ENCODE results near the gene KNL1. TPM values are rescaled to one million over a fixed set of nuclear protein-coding genes. Genes with fewer than 3 reads are reported as not detected.

KNL1 gene
- total RNA-seq, 1 experiment from 2014 or later = 19.7 TPM

- H3K4me1 Mint-ChIP-seq = peaks cover 4 to 5% of the 10 kb centered on the region in 2 experiments
- Histone ChIP-seq H4K5ac (ENCODE audit: insufficient read length, low read depth, low read length) (no peak overlapping the region), H3K79me2 (ENCODE audit: insufficient read depth, low read length) (no peaks in the 10 kb centered on the region; the same call in 1 of the 2 replicates), H3K27ac (ENCODE audit: insufficient read length, low read depth, low read length) (no peak overlapping the region), H4K20me1 (ENCODE audit: control insufficient read depth, insufficient read depth, insufficient read length) (no peaks in the 10 kb centered on the region), H4K91ac (ENCODE audit: insufficient read length, low read depth, low read length) (no peak overlapping the region), H2AFZ (ENCODE audit: low read length) (no peak overlapping the region), H2BK20ac (ENCODE audit: low read depth, low read length, poor library complexity, severe bottlenecking) (no peak overlapping the region), H3K14ac (ENCODE audit: insufficient read depth, low read length) (no peak overlapping the region), H3K9ac (ENCODE audit: extremely low read depth, insufficient read length, low read length) (no peak overlapping the region), H3K4me1 (ENCODE audit: insufficient read depth, low read length) (no peaks in the 10 kb centered on the region; the same call in 1 of the 2 replicates), H3K79me1 (ENCODE audit: insufficient read depth, low read depth, low read length, poor library complexity, severe bottlenecking) (peaks cover 2% of the 10 kb centered on the region), H3K23me2 (ENCODE audit: insufficient read length, low read depth, low read length, poor library complexity, severe bottlenecking) (peaks cover 3% of the 10 kb centered on the region), H2BK120ac (ENCODE audit: low read depth, low read length, poor library complexity, severe bottlenecking) (no peak overlapping the region), H3K4me2 (ENCODE audit: insufficient read depth, insufficient read length, low read length) (no peak overlapping the region), H3K27me3 (ENCODE audit: insufficient read depth, low read length) (no peaks in the 10 kb centered on the region), H3K9me3 (ENCODE audit: control insufficient read depth, low read depth, low read length) (no peaks in the 10 kb centered on the region), H2BK12ac (ENCODE audit: insufficient read length, low read depth, low read length) (no peak overlapping the region), H2BK5ac (ENCODE audit: insufficient read length, low read length) (no peak overlapping the region), H4K8ac (replicated peaks; ENCODE audit: insufficient read length, low read depth, low read length) (no peak overlapping the region), H3K4ac (ENCODE audit: low read depth, low read length) (no peak overlapping the region), H3K18ac (ENCODE audit: insufficient read length, low read depth, low read length) (no peak overlapping the region), H3K56ac (ENCODE audit: insufficient read length, low read depth, low read length) (no peak overlapping the region), H3K23ac (ENCODE audit: insufficient read length, low read depth, low read length) (no peak overlapping the region), H3T11ph (ENCODE audit: low read length) (no peak overlapping the region), H2BK15ac (ENCODE audit: low read depth, low read length) (no peak overlapping the region), H2AK5ac (ENCODE audit: insufficient read length, low read length) (no peak overlapping the region)
- H3K4me3 Mint-ChIP-seq = no peak overlapping the region
- peaks cover 2 to 3% of the 10 kb centered on the region in 2 experiments; a peak in 3 of 5 replicates for H3K9me3 Mint-ChIP-seq
- peaks cover 0 to 4% (median 0%) of the 10 kb centered on the region in 3 experiments; a peak in 2 of 7 replicates for H3K36me3 Mint-ChIP-seq (ENCODE audit: insufficient read depth in 1 of 3, low read depth in 3 of 3)
- H3K27ac Mint-ChIP-seq = no peak overlapping the region
- no CpG with 5 or more reads among the region's 4 CpGs for WGBS (ENCODE audit: extremely low coverage, insufficient read length, low lambda C conversion rate)
- no peak for DNase-seq
- H3K27me3 Mint-ChIP-seq (ENCODE audit: low read depth) = peaks cover 1% of the 10 kb centered on the region
- TF ChIP-seq CTCF (conservative IDR thresholded peaks at IDR 0.05) = no peak
Measured at GRCh38 chr15:40598672-40599071, 4.6 kb downstream of the KNL1 start.
